H9 (cell line): ENCODE results near the gene NCK1. TPM values are rescaled to one million over a fixed set of nuclear protein-coding genes. Genes with fewer than 3 reads are reported as not detected.

Experiments used
- DNase-seq: peaks from one replicate; pipeline ENCODE4 v3.0.0-alpha.2; 2017
- H2AFZ ChIP-seq: one replicate; pipeline ENCODE4 v1.6.1; 2013; ENCODE audit warnings: mild to moderate bottlenecking, low read length, control low read depth, moderate library complexity
- H2AK5ac ChIP-seq: 2 replicates; pipeline ENCODE4 v1.6.1; 2013; ENCODE audit warnings: low read length, control low read depth, mixed read lengths; ENCODE audit not compliant: insufficient read length
- H2BK120ac ChIP-seq: one replicate; pipeline ENCODE4 v1.6.1; 2013; ENCODE audit warnings: low read depth, mild to moderate bottlenecking, low read length, control low read depth, inconsistent platforms; ENCODE audit not compliant: poor library complexity, severe bottlenecking
- H2BK12ac ChIP-seq: 2 replicates; pipeline ENCODE4 v1.6.1; 2013; ENCODE audit warnings: low read length, control low read depth, mixed read lengths, low read depth; ENCODE audit not compliant: insufficient read length
- H2BK15ac ChIP-seq: 2 replicates; pipeline ENCODE4 v1.6.1; 2013; ENCODE audit warnings: low read depth, low read length, control low read depth
- H2BK20ac ChIP-seq: one replicate; pipeline ENCODE4 v1.6.1; 2013; ENCODE audit warnings: low read depth, mild to moderate bottlenecking, low read length, control low read depth, inconsistent platforms; ENCODE audit not compliant: poor library complexity, severe bottlenecking
- H2BK5ac ChIP-seq: 2 replicates; pipeline ENCODE4 v1.6.1; 2013; ENCODE audit warnings: low read length, control low read depth, mixed read lengths; ENCODE audit not compliant: insufficient read length
- H3K14ac ChIP-seq: 2 replicates; pipeline ENCODE4 v1.6.1; 2013; ENCODE audit warnings: low read length, control low read depth; ENCODE audit not compliant: insufficient read depth
- H3K18ac ChIP-seq: 2 replicates; pipeline ENCODE4 v1.6.1; 2013; ENCODE audit warnings: low read depth, mild to moderate bottlenecking, mixed read lengths, low read length, control low read depth; ENCODE audit not compliant: insufficient read length
- H3K23ac ChIP-seq: 2 replicates; pipeline ENCODE4 v1.6.1; 2013; ENCODE audit warnings: low read length, control low read depth, mixed read lengths, low read depth; ENCODE audit not compliant: insufficient read length
- H3K23me2 ChIP-seq: 2 replicates; pipeline ENCODE4 v1.6.1; 2013; ENCODE audit warnings: low read depth, mild to moderate bottlenecking, mixed read lengths, low read length, control low read depth; ENCODE audit not compliant: insufficient read length, poor library complexity, severe bottlenecking
- H3K27ac ChIP-seq: 2 replicates; pipeline ENCODE4 v1.5.1; 2013; ENCODE audit warnings: low read length, control low read depth, mixed read lengths, low read depth; ENCODE audit not compliant: insufficient read length
- H3K27me3 ChIP-seq: 2 replicates; pipeline ENCODE4 v1.6.1; 2013; ENCODE audit warnings: low read length, control low read depth, inconsistent platforms; ENCODE audit not compliant: insufficient read depth
- H3K4ac ChIP-seq: 2 replicates; pipeline ENCODE4 v1.6.1; 2013; ENCODE audit warnings: low read depth, mild to moderate bottlenecking, control low read depth, inconsistent platforms, low read length, moderate library complexity
- H3K4me1 ChIP-seq: 2 replicates; pipeline ENCODE4 v1.6.1; 2013; ENCODE audit warnings: low read length, control low read depth, inconsistent platforms; ENCODE audit not compliant: insufficient read depth
- H3K4me2 ChIP-seq: 2 replicates; pipeline ENCODE4 v1.6.1; 2013; ENCODE audit warnings: low read length, control low read depth, mixed read lengths; ENCODE audit not compliant: insufficient read length, insufficient read depth
- H3K56ac ChIP-seq: 2 replicates; pipeline ENCODE4 v1.6.1; 2013; ENCODE audit warnings: low read depth, mild to moderate bottlenecking, mixed read lengths, low read length, control low read depth; ENCODE audit not compliant: insufficient read length
- H3K79me1 ChIP-seq: 2 replicates; pipeline ENCODE4 v1.6.1; 2013; ENCODE audit warnings: low read depth, mild to moderate bottlenecking, moderate library complexity, low read length, control low read depth, inconsistent platforms; ENCODE audit not compliant: insufficient read depth, poor library complexity, severe bottlenecking
- H3K79me2 ChIP-seq: 2 replicates; pipeline ENCODE4 v1.6.1; 2013; ENCODE audit warnings: low read length, control low read depth, inconsistent platforms; ENCODE audit not compliant: insufficient read depth
- H3K9ac ChIP-seq: 2 replicates; pipeline ENCODE4 v1.6.1; 2013; ENCODE audit warnings: low read length, control low read depth, mixed read lengths; ENCODE audit not compliant: insufficient read length; ENCODE audit errors: extremely low read depth
- H3K9me3 ChIP-seq: one replicate; pipeline ENCODE4 v1.6.1; 2013; ENCODE audit warnings: low read depth, low read length, inconsistent platforms; ENCODE audit not compliant: control insufficient read depth
- H3T11ph ChIP-seq: one replicate; pipeline ENCODE4 v1.6.1; 2013; ENCODE audit warnings: mild to moderate bottlenecking, low read length, control low read depth, inconsistent platforms
- H4K20me1 ChIP-seq: one replicate; pipeline ENCODE4 v1.6.1; 2013; ENCODE audit not compliant: control insufficient read depth, insufficient read length, insufficient read depth
- H4K5ac ChIP-seq: 2 replicates; pipeline ENCODE4 v1.6.1; 2013; ENCODE audit warnings: low read depth, mild to moderate bottlenecking, mixed read lengths, low read length, control low read depth; ENCODE audit not compliant: insufficient read length
- H4K8ac ChIP-seq: replicated peaks from 2 replicates; pipeline ENCODE4 v1.6.1; 2013; ENCODE audit warnings: low read length, control low read depth, mixed read lengths, low read depth; ENCODE audit not compliant: insufficient read length
- H4K91ac ChIP-seq: 2 replicates; pipeline ENCODE4 v1.6.1; 2013; ENCODE audit warnings: low read depth, mild to moderate bottlenecking, moderate library complexity, mixed read lengths, low read length, control low read depth; ENCODE audit not compliant: insufficient read length
- H3K27ac Mint-ChIP-seq, 3 experiments: 2 replicates in 2 of 3; 3 replicates in 1 of 3; pipeline ENCODE4 v1.8.0; 2020 to 2021; ENCODE audit warnings: mixed read lengths in 3 of 3, mild to moderate bottlenecking in 1 of 3, moderate library complexity in 1 of 3
- H3K27me3 Mint-ChIP-seq: 2 replicates; pipeline ENCODE4 v1.8.0; 2021; ENCODE audit warnings: low read depth, mild to moderate bottlenecking, moderate library complexity, mixed read lengths
- H3K36me3 Mint-ChIP-seq, 3 experiments: 2 replicates in 2 of 3; 3 replicates in 1 of 3; pipeline ENCODE4 v1.8.0; 2020 to 2021; ENCODE audit warnings: low read depth in 3 of 3, mixed read lengths in 3 of 3; ENCODE audit not compliant: insufficient read depth in 1 of 3
- H3K4me1 Mint-ChIP-seq, 2 experiments: 2 replicates each; pipeline ENCODE4 v1.8.0; 2020; ENCODE audit warnings: mixed read lengths in 2 of 2
- H3K4me3 Mint-ChIP-seq, 2 experiments: 2 replicates in 1 of 2; 3 replicates in 1 of 2; pipeline ENCODE4 v1.8.0; 2020 to 2021; ENCODE audit warnings: mild to moderate bottlenecking in 2 of 2, mixed read lengths in 2 of 2, moderate library complexity in 1 of 2
- H3K9me3 Mint-ChIP-seq, 2 experiments: 2 replicates in 1 of 2; 3 replicates in 1 of 2; pipeline ENCODE4 v1.8.0; 2020; ENCODE audit warnings: mild to moderate bottlenecking in 2 of 2, mixed read lengths in 2 of 2, moderate library complexity in 1 of 2
- WGBS: extraction: QIAGEN DNeasy Blood & Tissue Kit; methylation state at CpG from one replicate; pipeline ENCODE4 v1.1.7; 2013; ENCODE audit warnings: missing lambda C conversion rate, low lambda C conversion rate, mixed read lengths; ENCODE audit not compliant: insufficient read length; ENCODE audit errors: extremely low coverage; 5-methylcytosine and 5-hydroxymethylcytosine counted together
- total RNA-seq: library from RNA; stranded (reverse); gene quantifications from 2 replicates; pipeline ENCODE4 v1.2.1, GENCODE V29; 2021
- TF ChIP-seq, protein P1 (sequence below): fragments of 200-600 bp; sonication (generic); conservative IDR thresholded peaks from 3 replicates; pipeline ENCODE4 v1.8.0; 2021; ENCODE audit warnings: antibody characterized with exemption, mild to moderate bottlenecking

The NCK1 gene
- total RNA-seq, 1 experiment from 2014 or later, result 26.4 TPM

DNA sequence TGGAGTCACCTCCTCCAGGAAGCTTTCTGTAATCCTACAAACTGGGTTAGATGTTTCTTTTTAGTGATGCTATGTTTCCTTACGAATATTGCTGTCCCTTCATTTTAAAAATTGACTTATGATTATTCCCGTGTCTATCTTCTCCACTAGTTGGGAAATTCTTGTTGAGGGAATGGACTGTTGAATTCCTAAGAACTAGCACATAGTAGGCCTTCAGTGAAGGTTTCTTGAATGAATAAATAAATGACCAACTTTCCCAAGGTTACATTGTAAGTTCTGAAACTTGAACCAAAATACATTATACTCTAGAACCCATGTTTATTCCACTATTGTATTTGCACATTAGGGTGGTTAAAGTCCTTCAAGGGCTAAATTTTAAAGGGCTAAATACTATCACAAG lies 95.0 kb downstream of the NCK1 start:
- peaks cover 2% of the 10 kb centered on the region; the same call in 1 of the 2 replicates for H3K4me1 ChIP-seq
- TF ChIP-seq, protein P1, sequence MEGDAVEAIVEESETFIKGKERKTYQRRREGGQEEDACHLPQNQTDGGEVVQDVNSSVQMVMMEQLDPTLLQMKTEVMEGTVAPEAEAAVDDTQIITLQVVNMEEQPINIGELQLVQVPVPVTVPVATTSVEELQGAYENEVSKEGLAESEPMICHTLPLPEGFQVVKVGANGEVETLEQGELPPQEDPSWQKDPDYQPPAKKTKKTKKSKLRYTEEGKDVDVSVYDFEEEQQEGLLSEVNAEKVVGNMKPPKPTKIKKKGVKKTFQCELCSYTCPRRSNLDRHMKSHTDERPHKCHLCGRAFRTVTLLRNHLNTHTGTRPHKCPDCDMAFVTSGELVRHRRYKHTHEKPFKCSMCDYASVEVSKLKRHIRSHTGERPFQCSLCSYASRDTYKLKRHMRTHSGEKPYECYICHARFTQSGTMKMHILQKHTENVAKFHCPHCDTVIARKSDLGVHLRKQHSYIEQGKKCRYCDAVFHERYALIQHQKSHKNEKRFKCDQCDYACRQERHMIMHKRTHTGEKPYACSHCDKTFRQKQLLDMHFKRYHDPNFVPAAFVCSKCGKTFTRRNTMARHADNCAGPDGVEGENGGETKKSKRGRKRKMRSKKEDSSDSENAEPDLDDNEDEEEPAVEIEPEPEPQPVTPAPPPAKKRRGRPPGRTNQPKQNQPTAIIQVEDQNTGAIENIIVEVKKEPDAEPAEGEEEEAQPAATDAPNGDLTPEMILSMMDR, result no peak
- DNase-seq, result no peak
- WGBS, result no CpG with 5 or more reads among the region's 2 CpGs
- no peak overlapping the region for H2BK15ac ChIP-seq
- H3K23ac ChIP-seq, result no peak overlapping the region
- H2BK12ac ChIP-seq, result no peak overlapping the region
- H4K5ac ChIP-seq, result no peak overlapping the region
- no peaks in the 10 kb centered on the region for H3K79me2 ChIP-seq
- no peak overlapping the region for H3K9ac ChIP-seq
- no peak overlapping the region for H2BK20ac ChIP-seq
- no peaks in the 10 kb centered on the region for H3K23me2 ChIP-seq
- no peak overlapping the region for H2AK5ac ChIP-seq
- Mint-ChIP-seq H3K27me3 (no peaks in the 10 kb centered on the region), H3K9me3 (no peaks in the 10 kb centered on the region), H3K36me3 (no peaks in the 10 kb centered on the region), H3K27ac (no peak overlapping the region), H3K4me1 (peaks cover 23 to 27% of the 10 kb centered on the region in 2 experiments), H3K4me3 (no peak overlapping the region)
- no peaks in the 10 kb centered on the region for H4K20me1 ChIP-seq
- H3K9me3 ChIP-seq, result no peaks in the 10 kb centered on the region
- H3K18ac ChIP-seq, result no peak overlapping the region
- H2AFZ ChIP-seq, result no peak overlapping the region
- no peak overlapping the region for H2BK120ac ChIP-seq
- no peaks in the 10 kb centered on the region for H3K27me3 ChIP-seq
- H4K91ac ChIP-seq, result no peak overlapping the region
- no peaks in the 10 kb centered on the region for H3K79me1 ChIP-seq
- no peak overlapping the region for H3K14ac ChIP-seq
- no peak overlapping the region for H3K27ac ChIP-seq
- H3K4ac ChIP-seq, result no peak overlapping the region
- H3T11ph ChIP-seq, result no peak overlapping the region
- H3K56ac ChIP-seq, result no peak overlapping the region
- no peak overlapping the region for H3K4me2 ChIP-seq
- H2BK5ac ChIP-seq, result no peak overlapping the region
- H4K8ac ChIP-seq, result no peak overlapping the region
